ENCODE data around the gene OTOG.
A peak's percentile ranks its signal among the peaks of the same experiment; 100 is the strongest.

OTOG gene

GRCh38 chr11:17538731-17539130 lies 8.3 kb upstream of the OTOG start:
- Histone ChIP-seq H3K36me3 (ENCODE audit: control insufficient read depth, insufficient read depth, low read length) (no peaks in the 10 kb centered on the region), H3K27me3 (ENCODE audit: control insufficient read depth, insufficient read depth, low read length) (no peaks in the 10 kb centered on the region), H3K4me1 (ENCODE audit: control insufficient read depth, insufficient read depth, low read length) (peaks cover 2% of the 10 kb centered on the region), H3K27ac (ENCODE audit: low read length) (no peak overlapping the region), H3K4me3 (ENCODE audit: low read length) (no peak overlapping the region), H3K9me3 (ENCODE audit: control insufficient read depth, insufficient read depth, low read length) (no peaks in the 10 kb centered on the region)
- DNase-seq (ENCODE audit: low read depth, low spot score) = no peak
- WGBS (ENCODE audit: insufficient coverage, insufficient read length) = no CpG with 5 or more reads among the region's 3 CpGs

- DNase-seq (ENCODE audit: low read depth, low spot score) = no peak
- WGBS (ENCODE audit: insufficient coverage, insufficient read length) = no CpG with 5 or more reads among the region's 4 CpGs
- Histone ChIP-seq H3K4me1 (ENCODE audit: control insufficient read depth, insufficient read depth, low read length) (peaks cover 2% of the 10 kb centered on the region), H3K27ac (ENCODE audit: low read length) (no peak overlapping the region), H3K9me3 (ENCODE audit: control insufficient read depth, insufficient read depth, low read length) (no peaks in the 10 kb centered on the region), H3K4me3 (ENCODE audit: low read length) (no peak overlapping the region), H3K27me3 (ENCODE audit: control insufficient read depth, insufficient read depth, low read length) (no peaks in the 10 kb centered on the region), H3K36me3 (ENCODE audit: control insufficient read depth, insufficient read depth, low read length) (no peaks in the 10 kb centered on the region)
Observed at GRCh38 chr11:17540807-17541206, 6.3 kb upstream of the OTOG start.

DNA sequence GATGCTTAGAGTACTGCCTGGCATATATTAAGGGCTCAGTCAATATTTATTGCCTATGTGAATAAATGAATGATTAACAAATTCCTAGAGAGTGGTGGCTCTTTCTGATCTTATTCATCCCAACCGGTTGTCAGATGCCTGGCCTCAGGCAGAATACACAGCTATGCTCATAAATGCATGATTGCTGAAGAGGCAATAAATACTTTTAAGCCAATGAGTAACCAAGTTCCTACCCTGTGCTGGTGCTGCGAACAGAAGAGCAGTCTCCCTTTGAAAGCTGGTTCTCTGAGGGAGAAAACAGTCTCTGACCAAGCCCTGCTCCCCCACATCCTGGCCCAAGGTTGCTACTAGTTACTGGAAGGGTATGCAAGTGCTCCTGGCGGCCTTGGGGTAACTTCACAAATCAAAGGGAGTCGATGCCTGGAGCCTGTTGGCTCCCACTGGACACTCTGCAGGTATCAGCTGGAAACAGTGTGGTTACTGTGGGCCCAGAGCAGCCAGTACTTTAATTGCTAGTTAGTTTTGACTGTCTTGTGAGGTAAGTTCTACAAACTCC lies 5.7 kb upstream of the OTOG start:
- Histone ChIP-seq H3K4me3 (ENCODE audit: low read length) (no peak overlapping the region), H3K9me3 (ENCODE audit: control insufficient read depth, insufficient read depth, low read length) (no peaks in the 10 kb centered on the region), H3K36me3 (ENCODE audit: control insufficient read depth, insufficient read depth, low read length) (no peaks in the 10 kb centered on the region), H3K27me3 (ENCODE audit: control insufficient read depth, insufficient read depth, low read length) (no peaks in the 10 kb centered on the region), H3K27ac (ENCODE audit: low read length) (no peak overlapping the region), H3K4me1 (ENCODE audit: control insufficient read depth, insufficient read depth, low read length) (peaks cover 2% of the 10 kb centered on the region)
- WGBS (ENCODE audit: insufficient coverage, insufficient read length) = no CpG with 5 or more reads among the region's 4 CpGs
- DNase-seq (ENCODE audit: low read depth, low spot score) = no peak

- no peak overlapping the region for H3K4me3 ChIP-seq (ENCODE audit: low read length)
- no peaks in the 10 kb centered on the region for H3K36me3 ChIP-seq (ENCODE audit: control insufficient read depth, insufficient read depth, low read length)
- no CpG with 5 or more reads among the region's 4 CpGs for WGBS (ENCODE audit: insufficient coverage, insufficient read length)
- H3K9me3 ChIP-seq (ENCODE audit: control insufficient read depth, insufficient read depth, low read length) = no peaks in the 10 kb centered on the region
- no peak for DNase-seq (ENCODE audit: low read depth, low spot score)
- no peaks in the 10 kb centered on the region for H3K27me3 ChIP-seq (ENCODE audit: control insufficient read depth, insufficient read depth, low read length)
- H3K27ac ChIP-seq (ENCODE audit: low read length) = no peak overlapping the region
- peaks cover 5% of the 10 kb centered on the region for H3K4me1 ChIP-seq (ENCODE audit: control insufficient read depth, insufficient read depth, low read length)
Observed at GRCh38 chr11:17542249-17542648, 4.8 kb upstream of the OTOG start.

- H3K27me3 ChIP-seq (ENCODE audit: control insufficient read depth, insufficient read depth, low read length) = no peaks in the 10 kb centered on the region
- DNase-seq (ENCODE audit: low read depth, low spot score) = no peak
- no CpG with 5 or more reads among the region's 2 CpGs for WGBS (ENCODE audit: insufficient coverage, insufficient read length)
- peaks cover 8% of the 10 kb centered on the region for H3K4me1 ChIP-seq (ENCODE audit: control insufficient read depth, insufficient read depth, low read length)
- no peaks in the 10 kb centered on the region for H3K9me3 ChIP-seq (ENCODE audit: control insufficient read depth, insufficient read depth, low read length)
- no peak overlapping the region for H3K27ac ChIP-seq (ENCODE audit: low read length)
- H3K4me3 ChIP-seq (ENCODE audit: low read length) = no peak overlapping the region
- no peaks in the 10 kb centered on the region for H3K36me3 ChIP-seq (ENCODE audit: control insufficient read depth, insufficient read depth, low read length)
Observed at GRCh38 chr11:17543041-17543440, 4.0 kb upstream of the OTOG start.

GRCh38 chr11:17543574-17544180 lies 3.4 kb upstream of the OTOG start:
- no peak for DNase-seq (ENCODE audit: low read depth, low spot score)
- WGBS (ENCODE audit: insufficient coverage, insufficient read length) = no CpG with 5 or more reads among the region's 17 CpGs
- Histone ChIP-seq H3K27me3 (ENCODE audit: control insufficient read depth, insufficient read depth, low read length) (no peaks in the 10 kb centered on the region), H3K4me1 (ENCODE audit: control insufficient read depth, insufficient read depth, low read length) (peaks cover 8% of the 10 kb centered on the region), H3K27ac (ENCODE audit: low read length) (no peak overlapping the region), H3K4me3 (ENCODE audit: low read length) (peak overlapping the region; percentile 63; the same call in 1 of the 2 replicates), H3K9me3 (ENCODE audit: control insufficient read depth, insufficient read depth, low read length) (no peaks in the 10 kb centered on the region), H3K36me3 (ENCODE audit: control insufficient read depth, insufficient read depth, low read length) (no peaks in the 10 kb centered on the region)

GRCh38 chr11:17544181-17544622 lies 2.9 kb upstream of the OTOG start, which contains the start of gene USH1C:
Gene USH1C (minus strand): TSS chr11:17544416. CDS start chr11:17544307, 109 bp downstream.
- no peaks in the 10 kb centered on the region for H3K9me3 ChIP-seq (ENCODE audit: control insufficient read depth, insufficient read depth, low read length)
- no CpG with 5 or more reads among the region's 32 CpGs for WGBS (ENCODE audit: insufficient coverage, insufficient read length)
- no peaks in the 10 kb centered on the region for H3K27me3 ChIP-seq (ENCODE audit: control insufficient read depth, insufficient read depth, low read length)
- H3K27ac ChIP-seq (ENCODE audit: low read length) = no peak within 1 kb of the TSS
- no peak for DNase-seq (ENCODE audit: low read depth, low spot score)
- no peaks in the 10 kb centered on the region for H3K36me3 ChIP-seq (ENCODE audit: control insufficient read depth, insufficient read depth, low read length)
- H3K4me3 ChIP-seq (ENCODE audit: low read length) = peak within 1 kb of the TSS; percentile 63; the same call in 1 of the 2 replicates
- H3K4me1 ChIP-seq (ENCODE audit: control insufficient read depth, insufficient read depth, low read length) = peaks cover 8% of the 10 kb centered on the region

- Histone ChIP-seq H3K4me1 (ENCODE audit: control insufficient read depth, insufficient read depth, low read length) (peaks cover 8% of the 10 kb centered on the region), H3K27ac (ENCODE audit: low read length) (no peak overlapping the region), H3K36me3 (ENCODE audit: control insufficient read depth, insufficient read depth, low read length) (no peaks in the 10 kb centered on the region), H3K27me3 (ENCODE audit: control insufficient read depth, insufficient read depth, low read length) (no peaks in the 10 kb centered on the region), H3K9me3 (ENCODE audit: control insufficient read depth, insufficient read depth, low read length) (no peaks in the 10 kb centered on the region), H3K4me3 (ENCODE audit: low read length) (no peak overlapping the region)
- no CpG with 5 or more reads among the region's 2 CpGs for WGBS (ENCODE audit: insufficient coverage, insufficient read length)
- DNase-seq (ENCODE audit: low read depth, low spot score) = no peak
Observed at GRCh38 chr11:17546240-17546639, 819 bp upstream of the OTOG start.

DNA sequence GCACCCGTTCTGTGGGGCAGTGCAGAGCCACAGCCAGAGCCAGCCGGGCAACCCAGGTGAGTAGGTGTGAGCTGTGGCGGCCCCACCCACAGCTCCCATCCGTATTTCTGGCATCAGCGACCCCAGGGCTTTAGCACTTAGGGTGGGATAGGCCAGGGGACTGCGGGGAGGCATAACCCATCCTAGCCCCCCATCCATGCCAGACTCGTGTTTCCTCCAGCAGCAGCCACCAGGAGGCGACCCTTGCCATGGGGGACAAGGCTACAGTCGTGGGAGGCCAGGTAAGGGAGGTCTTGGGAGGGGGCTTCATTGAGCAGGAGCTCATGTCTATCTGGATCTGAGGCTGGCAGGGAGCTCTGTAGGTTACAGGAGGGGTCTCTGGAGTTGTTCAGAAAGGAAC lies 873 bp downstream of the OTOG start:
- Histone ChIP-seq H3K4me3 (ENCODE audit: low read length) (no peak overlapping the region), H3K27ac (ENCODE audit: low read length) (no peak overlapping the region), H3K9me3 (ENCODE audit: control insufficient read depth, insufficient read depth, low read length) (no peaks in the 10 kb centered on the region), H3K27me3 (ENCODE audit: control insufficient read depth, insufficient read depth, low read length) (no peaks in the 10 kb centered on the region), H3K36me3 (ENCODE audit: control insufficient read depth, insufficient read depth, low read length) (no peaks in the 10 kb centered on the region), H3K4me1 (ENCODE audit: control insufficient read depth, insufficient read depth, low read length) (peaks cover 6% of the 10 kb centered on the region)
- WGBS (ENCODE audit: insufficient coverage, insufficient read length) = no CpG with 5 or more reads among the region's 9 CpGs
- DNase-seq (ENCODE audit: low read depth, low spot score) = no peak

DNA sequence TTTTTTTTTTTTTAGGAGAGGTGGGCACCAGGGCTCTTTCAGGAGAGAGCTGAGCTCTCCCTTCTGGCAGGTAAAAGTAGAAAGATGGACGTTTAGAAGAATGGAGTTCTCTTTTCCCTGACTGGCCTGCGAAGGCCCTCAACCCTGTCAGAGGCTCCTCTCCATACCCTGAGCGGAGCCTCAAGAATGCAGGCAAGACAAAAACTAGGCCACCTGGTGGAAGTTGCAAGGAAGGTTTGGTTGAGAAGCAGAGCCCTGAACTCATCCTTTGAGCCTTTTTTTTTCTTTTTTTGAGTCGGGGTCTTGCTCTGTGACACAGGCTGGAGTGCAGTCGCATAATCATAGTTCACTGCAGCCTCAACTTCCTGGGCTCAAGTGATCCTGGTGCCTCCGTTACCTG lies 1.4 kb downstream of the OTOG start:
- Histone ChIP-seq H3K27me3 (ENCODE audit: control insufficient read depth, insufficient read depth, low read length) (no peaks in the 10 kb centered on the region), H3K4me1 (ENCODE audit: control insufficient read depth, insufficient read depth, low read length) (peaks cover 6% of the 10 kb centered on the region; the same call in 1 of the 2 replicates), H3K27ac (ENCODE audit: low read length) (no peak overlapping the region), H3K9me3 (ENCODE audit: control insufficient read depth, insufficient read depth, low read length) (no peaks in the 10 kb centered on the region), H3K36me3 (ENCODE audit: control insufficient read depth, insufficient read depth, low read length) (no peaks in the 10 kb centered on the region), H3K4me3 (ENCODE audit: low read length) (no peak overlapping the region)
- no CpG with 5 or more reads among the region's 6 CpGs for WGBS (ENCODE audit: insufficient coverage, insufficient read length)
- no peak for DNase-seq (ENCODE audit: low read depth, low spot score)

Measured in iPS DF 6.9 (cell line).